ENCODE data around the gene HIPK2.

DNA sequence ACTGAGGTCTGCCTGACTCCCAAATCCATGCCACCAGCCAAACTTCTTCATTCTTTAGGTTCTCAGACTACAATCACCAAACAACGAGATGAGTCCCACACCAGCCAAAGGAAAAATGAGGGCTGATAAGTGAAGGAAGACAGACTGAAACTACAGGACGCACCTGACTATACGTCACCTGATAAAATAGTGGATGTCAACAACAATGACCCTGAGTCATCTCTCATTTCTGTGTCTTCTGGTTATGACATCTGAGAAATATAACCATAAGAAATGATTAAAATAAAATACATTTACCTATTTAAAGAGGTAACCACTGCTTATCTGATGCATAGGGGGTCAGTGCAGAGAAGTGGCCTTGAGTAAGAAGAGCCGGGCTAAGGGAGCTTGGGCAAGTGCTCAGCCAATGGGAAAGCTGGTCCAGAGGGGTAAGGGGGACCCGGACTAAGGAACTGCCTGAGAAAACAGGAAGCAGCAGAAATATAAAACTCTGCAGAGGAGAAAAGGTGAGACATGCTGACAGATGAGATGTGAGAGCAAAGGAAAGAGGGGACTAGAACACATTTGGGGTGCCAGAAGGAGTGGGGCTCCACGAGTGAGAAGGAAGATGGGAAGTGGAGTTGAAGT, 51.8 kb downstream of the HIPK2 start:
- TF ChIP-seq EZH2phosphoT487 (IDR thresholded peaks at IDR 0.05; ENCODE audit: borderline replicate concordance): no peak
- TF ChIP-seq, protein P1, sequence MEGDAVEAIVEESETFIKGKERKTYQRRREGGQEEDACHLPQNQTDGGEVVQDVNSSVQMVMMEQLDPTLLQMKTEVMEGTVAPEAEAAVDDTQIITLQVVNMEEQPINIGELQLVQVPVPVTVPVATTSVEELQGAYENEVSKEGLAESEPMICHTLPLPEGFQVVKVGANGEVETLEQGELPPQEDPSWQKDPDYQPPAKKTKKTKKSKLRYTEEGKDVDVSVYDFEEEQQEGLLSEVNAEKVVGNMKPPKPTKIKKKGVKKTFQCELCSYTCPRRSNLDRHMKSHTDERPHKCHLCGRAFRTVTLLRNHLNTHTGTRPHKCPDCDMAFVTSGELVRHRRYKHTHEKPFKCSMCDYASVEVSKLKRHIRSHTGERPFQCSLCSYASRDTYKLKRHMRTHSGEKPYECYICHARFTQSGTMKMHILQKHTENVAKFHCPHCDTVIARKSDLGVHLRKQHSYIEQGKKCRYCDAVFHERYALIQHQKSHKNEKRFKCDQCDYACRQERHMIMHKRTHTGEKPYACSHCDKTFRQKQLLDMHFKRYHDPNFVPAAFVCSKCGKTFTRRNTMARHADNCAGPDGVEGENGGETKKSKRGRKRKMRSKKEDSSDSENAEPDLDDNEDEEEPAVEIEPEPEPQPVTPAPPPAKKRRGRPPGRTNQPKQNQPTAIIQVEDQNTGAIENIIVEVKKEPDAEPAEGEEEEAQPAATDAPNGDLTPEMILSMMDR (conservative IDR thresholded peaks at IDR 0.05; ENCODE audit: low read length): no peak
